HEK293T (cell line): Measurements from ENCODE around the gene CDH5.

ENCODE experiments used
- ARNT ChIP-seq: fragments of 450-650 bp; IDR thresholded peaks from 2 replicates; pipeline ENCODE4 v1.6.1; 2017; ENCODE audit warnings: mild to moderate bottlenecking
- ELF4 ChIP-seq: fragments of 450-650 bp; IDR thresholded peaks from 2 replicates; pipeline ENCODE4 v1.6.1; 2017; ENCODE audit warnings: antibody characterized with exemption
- FOXA1 ChIP-seq: fragments of 450-650 bp; IDR thresholded peaks from 2 replicates; pipeline ENCODE4 v1.6.1; 2016; ENCODE audit warnings: mild to moderate bottlenecking
- FOXK2 ChIP-seq: fragments of 450-650 bp; IDR thresholded peaks from 2 replicates; pipeline ENCODE4 v1.6.1; 2016; ENCODE audit warnings: mild to moderate bottlenecking
- FOXM1 ChIP-seq: fragments of 450-650 bp; IDR thresholded peaks from 2 replicates; pipeline ENCODE4 v1.6.1; 2017; ENCODE audit warnings: mild to moderate bottlenecking, borderline replicate concordance
- HDGF ChIP-seq: fragments of 450-650 bp; IDR thresholded peaks from 2 replicates; pipeline ENCODE4 v1.6.1; 2017; ENCODE audit warnings: antibody characterized with exemption, borderline replicate concordance
- L3MBTL2 ChIP-seq: fragments of 450-650 bp; conservative IDR thresholded peaks from 2 replicates; pipeline ENCODE4 v1.6.1; 2016; ENCODE audit warnings: mild to moderate bottlenecking
- LEF1 ChIP-seq: fragments of 450-650 bp; IDR thresholded peaks from 2 replicates; pipeline ENCODE4 v1.6.1; 2017; ENCODE audit warnings: mild to moderate bottlenecking, borderline replicate concordance
- NFRKB ChIP-seq: fragments of 450-650 bp; IDR thresholded peaks from 2 replicates; pipeline ENCODE4 v1.6.1; 2016; ENCODE audit warnings: mild to moderate bottlenecking, moderate library complexity
- PKNOX1 ChIP-seq: fragments of 450-650 bp; IDR thresholded peaks from 2 replicates; pipeline ENCODE4 v1.6.1; 2016
- SP1 ChIP-seq: fragments of 450-650 bp; IDR thresholded peaks from 2 replicates; pipeline ENCODE4 v1.6.1; 2017
- SUZ12 ChIP-seq: fragments of 450-650 bp; IDR thresholded peaks from 2 replicates; pipeline ENCODE4 v1.6.1; 2016; ENCODE audit warnings: mild to moderate bottlenecking
- TARDBP ChIP-seq: fragments of 450-650 bp; IDR thresholded peaks from 2 replicates; pipeline ENCODE4 v1.6.1; 2016

GRCh38 chr16:66382966-66383299, 16.4 kb downstream of the CDH5 start:
- TF ChIP-seq ARNT = no peak
- TF ChIP-seq FOXA1 = no peak
- no peak for TF ChIP-seq ELF4
- no peak for TF ChIP-seq L3MBTL2
- no peak for TF ChIP-seq SP1
- no peak for TF ChIP-seq PKNOX1
- no peak for TF ChIP-seq TARDBP
- TF ChIP-seq LEF1 = no peak
- TF ChIP-seq HDGF = no peak
- no peak for TF ChIP-seq FOXK2
- no peak for TF ChIP-seq FOXM1
- no peak for TF ChIP-seq SUZ12
- no peak for TF ChIP-seq NFRKB
